HFF-Myc (cell line): ENCODE results near the gene SPATA31D4.

ENCODE experiments used
- DNase-seq: peaks from one replicate; pipeline ENCODE4 v3.0.0-alpha.2; 2011; ENCODE audit warnings: low read depth; ENCODE audit errors: extremely low read depth
- H3K4me3 ChIP-seq: replicated peaks from 2 replicates; pipeline ENCODE4 v1.5.1; 2011; ENCODE audit warnings: low read depth, mild to moderate bottlenecking, control low read depth, low read length
- CTCF ChIP-seq: IDR thresholded peaks from 2 replicates; pipeline ENCODE4 v1.5.1; 2012; ENCODE audit warnings: mild to moderate bottlenecking, low read depth, low read length, control low read depth; ENCODE audit errors: missing control alignments

Gene SPATA31D4

GRCh38 chr9:81964218-81965171 lies 36.3 kb downstream of the SPATA31D4 start:
- TF ChIP-seq CTCF, result no peak

GRCh38 chr9:81968026-81968425 lies 39.8 kb downstream of the SPATA31D4 start:
- no peak for DNase-seq
- no peak for TF ChIP-seq CTCF
- H3K4me3 ChIP-seq, result no peak overlapping the region

More at GRCh38 chr9:81964218-81965171, 36.3 kb downstream of the SPATA31D4 start:
- DNase-seq, result peak; percentile 40
- no peak overlapping the region for H3K4me3 ChIP-seq

- no peak overlapping the region for H3K4me3 ChIP-seq
- DNase-seq, result no peak
- no peak for TF ChIP-seq CTCF
Observed at GRCh38 chr9:81969971-81970370, 41.7 kb downstream of the SPATA31D4 start.

GRCh38 chr9:81971727-81972126 lies 43.5 kb downstream of the SPATA31D4 start:
- DNase-seq, result no peak
- TF ChIP-seq CTCF, result no peak
- H3K4me3 ChIP-seq, result no peak overlapping the region

GRCh38 chr9:81974764-81975163 lies 46.5 kb downstream of the SPATA31D4 start:
- no peak for DNase-seq
- no peak overlapping the region for H3K4me3 ChIP-seq
- no peak for TF ChIP-seq CTCF

GRCh38 chr9:81976351-81976750 lies 48.1 kb downstream of the SPATA31D4 start:
- H3K4me3 ChIP-seq, result no peak overlapping the region
- no peak for TF ChIP-seq CTCF
- DNase-seq, result no peak

- no peak overlapping the region for H3K4me3 ChIP-seq
- DNase-seq, result no peak
- TF ChIP-seq CTCF, result no peak
Observed at GRCh38 chr9:81979196-81979595, 51.0 kb downstream of the SPATA31D4 start.
